Lower leg skin (tissue), 4 donors: ENCODE results near the gene SSPN. TPM values are rescaled to one million over a fixed set of nuclear protein-coding genes. Genes with fewer than 3 reads are reported as not detected.

Experiments
- DNase-seq, 2 donors: peaks; one replicate each; pipeline ENCODE4 v3.0.0-alpha.2; 2019; ENCODE audit warnings: low spot score in 2 of 2
- H3K4me3 ChIP-seq: fragments of 200-600 bp; sonication (generic); 2 replicates; pipeline ENCODE4 v1.5.1; 2017; ENCODE audit warnings: mild to moderate bottlenecking, low read depth; ENCODE audit not compliant: poor library complexity, severe bottlenecking
- POLR2A ChIP-seq, 2 donors: fragments of 450-650 bp; IDR thresholded peaks; one replicate each; pipeline ENCODE4 v1.6.1; 2016 to 2017; ENCODE audit warnings: antibody characterized with exemption in 2 of 2, mild to moderate bottlenecking in 1 of 2, moderate library complexity in 1 of 2
- WGBS, 2 donors: methylation state at CpG; one replicate each; pipeline ENCODE4 v1.1.5; 2018; 5-methylcytosine and 5-hydroxymethylcytosine counted together
- intact Hi-C: fragments of 100-400 bp; cut with DNase I; formaldehyde crosslinking; loops from one replicate; pipeline ENCODE4 v1.15.0; 2023; ENCODE audit warnings: low total_unique reads
- total RNA-seq, 4 donors: library from RNA; depleted of rRNA; stranded (reverse); fragments of >200 nt; gene quantifications; one replicate each; pipeline ENCODE4 v1.1.0, GENCODE V29; 2016
- TF ChIP-seq, protein P1 (sequence below), 3 donors: fragments of 450-650 bp; IDR thresholded peaks; one replicate each; pipeline ENCODE4 v1.5.1; 2016; ENCODE audit warnings: antibody characterized with exemption in 3 of 3, mild to moderate bottlenecking in 3 of 3, moderate library complexity in 2 of 3

Gene SSPN
- total RNA-seq, 4 donors from 2014 or later = 4.5 to 14.1 (median 8.4) TPM

- WGBS, 2 donors = 84 to 87% methylated on average over 11 of the region's 11 CpGs
- TF ChIP-seq, protein P1, sequence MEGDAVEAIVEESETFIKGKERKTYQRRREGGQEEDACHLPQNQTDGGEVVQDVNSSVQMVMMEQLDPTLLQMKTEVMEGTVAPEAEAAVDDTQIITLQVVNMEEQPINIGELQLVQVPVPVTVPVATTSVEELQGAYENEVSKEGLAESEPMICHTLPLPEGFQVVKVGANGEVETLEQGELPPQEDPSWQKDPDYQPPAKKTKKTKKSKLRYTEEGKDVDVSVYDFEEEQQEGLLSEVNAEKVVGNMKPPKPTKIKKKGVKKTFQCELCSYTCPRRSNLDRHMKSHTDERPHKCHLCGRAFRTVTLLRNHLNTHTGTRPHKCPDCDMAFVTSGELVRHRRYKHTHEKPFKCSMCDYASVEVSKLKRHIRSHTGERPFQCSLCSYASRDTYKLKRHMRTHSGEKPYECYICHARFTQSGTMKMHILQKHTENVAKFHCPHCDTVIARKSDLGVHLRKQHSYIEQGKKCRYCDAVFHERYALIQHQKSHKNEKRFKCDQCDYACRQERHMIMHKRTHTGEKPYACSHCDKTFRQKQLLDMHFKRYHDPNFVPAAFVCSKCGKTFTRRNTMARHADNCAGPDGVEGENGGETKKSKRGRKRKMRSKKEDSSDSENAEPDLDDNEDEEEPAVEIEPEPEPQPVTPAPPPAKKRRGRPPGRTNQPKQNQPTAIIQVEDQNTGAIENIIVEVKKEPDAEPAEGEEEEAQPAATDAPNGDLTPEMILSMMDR (IDR thresholded peaks at IDR 0.05) = no peak
- no peak for TF ChIP-seq POLR2A (IDR thresholded peaks at IDR 0.05)
- no peak for DNase-seq
Observed at GRCh38 chr12:26275313-26276131, 80.1 kb downstream of the SSPN start.

DNA sequence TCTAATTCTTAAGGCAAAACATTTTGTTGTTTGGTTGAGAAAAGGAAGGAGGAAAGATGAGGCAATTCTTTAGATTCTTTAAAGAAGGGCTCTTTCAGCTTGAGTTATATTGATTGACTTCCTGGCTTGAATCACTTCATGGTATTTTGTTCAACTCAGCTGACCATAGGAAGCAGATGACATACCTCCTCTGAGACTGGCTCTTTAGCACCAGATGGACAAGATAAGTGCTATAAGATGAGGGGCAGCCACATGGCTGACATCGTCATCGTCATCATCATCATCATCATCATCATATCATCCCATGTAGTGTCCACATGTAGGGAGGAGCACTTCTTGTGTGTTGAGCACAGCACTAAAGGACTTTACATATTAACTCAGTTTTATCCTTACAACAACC lies 81.3 kb downstream of the SSPN start:
- no peak overlapping the region for H3K4me3 ChIP-seq
- no peak for TF ChIP-seq POLR2A (IDR thresholded peaks at IDR 0.05)
- TF ChIP-seq, protein P1 (IDR thresholded peaks at IDR 0.05) = no peak
- WGBS, 2 donors = 59 to 78% methylated on average over 2 of the region's 2 CpGs
- intact Hi-C loops = no loop called here
- DNase-seq = no peak

More at GRCh38 chr12:26275313-26276131, 80.1 kb downstream of the SSPN start:
- intact Hi-C loops = no loop called here
- H3K4me3 ChIP-seq = no peak overlapping the region

GRCh38 chr12:26277506-26278246 lies 82.3 kb downstream of the SSPN start:
- intact Hi-C loops = no loop called here
- TF ChIP-seq, protein P1 (IDR thresholded peaks at IDR 0.05) = no peak
- no peak for TF ChIP-seq POLR2A (IDR thresholded peaks at IDR 0.05)
- H3K4me3 ChIP-seq = no peak overlapping the region
- no peak for DNase-seq
- WGBS, 2 donors = 78 to 87% methylated on average over 16 of the region's 16 CpGs

DNA sequence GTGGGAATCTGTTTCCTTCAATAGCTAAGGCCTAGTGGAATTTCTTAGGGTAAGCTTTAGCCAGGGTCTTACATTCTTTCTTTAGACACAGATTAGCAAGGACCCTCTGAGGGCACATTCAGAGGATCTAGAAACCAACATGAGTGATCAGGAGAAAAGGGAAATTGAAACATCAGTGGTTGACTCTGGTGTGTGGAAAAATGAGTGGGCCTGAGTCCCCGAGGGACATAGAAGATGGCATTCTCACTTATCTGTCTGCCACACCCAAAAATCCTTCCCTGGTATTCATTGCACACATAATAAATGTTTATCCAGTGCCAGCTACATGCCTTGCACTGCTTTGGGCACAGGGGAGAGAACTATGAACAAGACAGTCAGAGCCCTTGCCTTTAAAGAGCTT lies 82.9 kb downstream of the SSPN start:
- WGBS, 2 donors = 33 to 43% methylated on average over 1 of the region's 1 CpG
- intact Hi-C loops = no loop called here
- TF ChIP-seq, protein P1 (IDR thresholded peaks at IDR 0.05) = no peak
- TF ChIP-seq POLR2A (IDR thresholded peaks at IDR 0.05) = no peak

GRCh38 chr12:26278666-26279065 lies 83.3 kb downstream of the SSPN start:
- 76 to 86% methylated on average over 5 of the region's 5 CpGs for WGBS, 2 donors
- no peak for DNase-seq
- intact Hi-C loops = no loop called here
- no peak overlapping the region for H3K4me3 ChIP-seq
- TF ChIP-seq, protein P1 (IDR thresholded peaks at IDR 0.05) = no peak
- no peak for TF ChIP-seq POLR2A (IDR thresholded peaks at IDR 0.05)

More for the DNA sequence above, 82.9 kb downstream of the SSPN start:
- H3K4me3 ChIP-seq = no peak overlapping the region
- DNase-seq = no peak
